Prostate gland (tissue), 2 donors: ENCODE data around the gene AKAP13. TPM values are rescaled to one million over a fixed set of nuclear protein-coding genes. Genes with fewer than 3 reads are reported as not detected.

ENCODE experiments used
- DNase-seq: peaks from one replicate; pipeline ENCODE4 v3.0.0-alpha.2; 2019; ENCODE audit warnings: low spot score
- H3K27ac ChIP-seq, 2 donors: fragments of 200-600 bp; sonication (generic); 2 replicates each; pipeline ENCODE4 v1.5.1; 2017 to 2019
- H3K27me3 ChIP-seq: fragments of 200-600 bp; sonication (generic); replicated peaks from 2 replicates; pipeline ENCODE4 v1.5.1; 2019; ENCODE audit not compliant: insufficient read depth
- H3K36me3 ChIP-seq, 2 donors: fragments of 200-600 bp; sonication (generic); 1 replicate in 1 of 2; 2 replicates in 1 of 2; pipeline versions ENCODE4 v1.5.1 to v1.8.1; 2017 to 2019
- H3K4me1 ChIP-seq: fragments of 200-600 bp; sonication (generic); replicated peaks from 2 replicates; pipeline ENCODE4 v1.5.1; 2019
- H3K4me3 ChIP-seq, 2 donors: fragments of 200-600 bp; sonication (generic); 2 replicates each; pipeline ENCODE4 v1.5.1; 2017 to 2019
- H3K9me3 ChIP-seq: fragments of 200-600 bp; sonication (generic); 2 replicates; pipeline ENCODE4 v1.5.1; 2017
- CTCF ChIP-seq, 4 experiments: fragments of 200-600 bp in 2 of 4; fragments of 450-650 bp in 2 of 4; sonication (generic) in 2 of 4; IDR thresholded peaks; 1 replicate in 3 of 4; 2 replicates in 1 of 4; pipeline ENCODE4 v1.5.1; 2016 to 2019; ENCODE audit warnings: antibody characterized with exemption in 4 of 4, mild to moderate bottlenecking in 2 of 4, moderate library complexity in 2 of 4
- POLR2A ChIP-seq: fragments of 450-650 bp; IDR thresholded peaks from one replicate; pipeline ENCODE4 v1.6.1; 2016; ENCODE audit warnings: antibody characterized with exemption, mild to moderate bottlenecking
- POLR2AphosphoS5 ChIP-seq: sonication (generic); formaldehyde crosslinking; IDR thresholded peaks from one replicate; pipeline ENCODE4 v1.6.1; 2017; ENCODE audit warnings: antibody characterized with exemption
- WGBS: methylation state at CpG from one replicate; pipeline ENCODE4 v1.1.5; 2018; 5-methylcytosine and 5-hydroxymethylcytosine counted together
- intact Hi-C: fragments of 100-400 bp; cut with DNase I; formaldehyde crosslinking; loops from one replicate; pipeline ENCODE4 v1.14.2; 2022
- total RNA-seq, 2 donors: library from RNA; depleted of rRNA; stranded (reverse); fragments of >200 nt; gene quantifications; one replicate each; pipeline ENCODE4 v1.1.0, GENCODE V29; 2016

The AKAP13 gene
- total RNA-seq, 2 donors from 2014 or later: 102 to 195 TPM

GRCh38 chr15:85760531-85761371, 380.3 kb downstream of the AKAP13 start:
- WGBS: 91% methylated on average over 28 of the region's 28 CpGs
- no peaks in the 10 kb centered on the region for H3K4me1 ChIP-seq
- no peaks in the 10 kb centered on the region for H3K27me3 ChIP-seq
- no peak overlapping the region for H3K4me3 ChIP-seq
- H3K9me3 ChIP-seq: no peaks in the 10 kb centered on the region
- no peaks in the 10 kb centered on the region for H3K36me3 ChIP-seq
- no peak for TF ChIP-seq POLR2A
- no peak for TF ChIP-seq CTCF (IDR thresholded peaks at IDR 0.05)
- no peak for TF ChIP-seq POLR2AphosphoS5
- no peak for DNase-seq
- no peak overlapping the region for H3K27ac ChIP-seq
- intact Hi-C loops: no loop called here

- H3K4me3 ChIP-seq: no peak overlapping the region
- H3K27me3 ChIP-seq: no peaks in the 10 kb centered on the region
- WGBS: 84% methylated on average over 9 of the region's 9 CpGs
- no peaks in the 10 kb centered on the region for H3K36me3 ChIP-seq
- intact Hi-C loops: no loop called here
- H3K4me1 ChIP-seq: no peaks in the 10 kb centered on the region
- no peaks in the 10 kb centered on the region for H3K9me3 ChIP-seq
- TF ChIP-seq POLR2AphosphoS5 (no peak), CTCF (IDR thresholded peaks at IDR 0.05) (no peak), POLR2A (no peak)
- no peak overlapping the region for H3K27ac ChIP-seq
- DNase-seq: no peak
Measured at GRCh38 chr15:85761635-85762034, 381.2 kb downstream of the AKAP13 start.

- no peak overlapping the region for H3K27ac ChIP-seq
- 81% methylated on average over 15 of the region's 15 CpGs for WGBS
- intact Hi-C loops: no loop called here
Measured at GRCh38 chr15:85762039-85762755, 381.8 kb downstream of the AKAP13 start.

GRCh38 chr15:85762756-85763127, 382.3 kb downstream of the AKAP13 start:
- intact Hi-C loops: no loop called here
- no peak for DNase-seq
- Histone ChIP-seq H3K4me3 (no peak overlapping the region), H3K27me3 (no peaks in the 10 kb centered on the region), H3K9me3 (no peaks in the 10 kb centered on the region), H3K27ac (no peak overlapping the region), H3K4me1 (no peaks in the 10 kb centered on the region), H3K36me3 (no peaks in the 10 kb centered on the region)
- WGBS: 68% methylated on average over 8 of the region's 8 CpGs
- TF ChIP-seq CTCF (IDR thresholded peaks at IDR 0.05) (no peak), POLR2AphosphoS5 (no peak), POLR2A (no peak)

More at GRCh38 chr15:85762039-85762755, 381.8 kb downstream of the AKAP13 start:
- H3K9me3 ChIP-seq: no peaks in the 10 kb centered on the region
- no peaks in the 10 kb centered on the region for H3K4me1 ChIP-seq
- H3K36me3 ChIP-seq: no peaks in the 10 kb centered on the region
- TF ChIP-seq POLR2A (no peak), POLR2AphosphoS5 (no peak), CTCF (IDR thresholded peaks at IDR 0.05) (no peak)
- no peak for DNase-seq
- no peaks in the 10 kb centered on the region for H3K27me3 ChIP-seq
- H3K4me3 ChIP-seq: no peak overlapping the region
